ENCODE data around the gene ITPK1.

The ITPK1 gene

DNA sequence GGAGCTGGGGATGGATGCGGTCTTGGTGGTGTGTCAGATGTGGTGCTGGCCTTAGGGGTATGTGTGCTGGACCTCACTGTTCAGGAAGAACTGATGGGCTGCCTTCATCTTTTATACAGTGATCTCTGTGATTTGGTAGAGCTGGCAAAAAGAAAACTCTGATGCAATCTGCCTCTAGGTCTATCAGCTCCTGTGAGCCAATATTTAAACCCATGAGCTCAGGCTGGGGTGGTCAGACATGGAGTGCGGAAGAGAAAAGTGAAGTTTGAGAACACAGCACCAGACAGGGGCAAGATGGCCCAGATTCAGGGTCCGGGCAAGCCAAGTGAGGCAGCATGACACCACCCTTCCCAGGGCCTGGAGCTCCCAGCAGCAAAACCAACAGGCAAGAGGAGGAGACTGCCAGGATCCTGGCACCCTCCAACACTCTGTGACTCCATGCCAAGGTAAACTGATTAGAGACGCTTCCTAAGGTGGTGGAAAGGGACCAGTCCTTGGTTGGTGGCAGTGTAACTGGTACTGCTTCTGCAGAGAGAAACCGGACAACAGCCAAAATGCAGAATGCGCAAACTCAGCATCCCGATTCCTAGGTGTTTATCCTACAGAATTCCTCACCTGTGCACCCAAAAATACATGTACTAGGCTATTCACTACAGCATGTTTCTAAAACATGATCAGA lies 110.5 kb downstream of the ITPK1 start:
- no peak for DNase-seq

DNA sequence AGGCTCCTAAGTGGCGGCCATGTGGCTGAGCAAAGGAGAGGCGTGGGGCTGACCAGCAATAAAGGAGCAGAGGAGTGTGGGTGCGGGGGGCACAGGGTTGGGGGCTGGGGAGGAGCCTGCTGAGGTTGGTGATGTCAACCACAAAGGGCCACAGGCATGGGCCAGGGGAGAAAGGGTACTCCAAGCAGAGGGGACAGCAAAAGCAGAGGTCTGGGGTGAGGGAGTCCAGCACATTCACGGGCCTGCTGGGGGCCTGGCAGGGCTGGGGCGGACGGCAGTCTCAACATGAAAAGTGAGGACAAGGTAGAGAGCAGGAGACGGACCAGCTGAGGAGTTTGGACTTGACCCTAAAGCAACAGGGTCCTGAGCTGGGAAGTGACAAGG lies 111.0 kb downstream of the ITPK1 start:
- no peak for DNase-seq

DNA sequence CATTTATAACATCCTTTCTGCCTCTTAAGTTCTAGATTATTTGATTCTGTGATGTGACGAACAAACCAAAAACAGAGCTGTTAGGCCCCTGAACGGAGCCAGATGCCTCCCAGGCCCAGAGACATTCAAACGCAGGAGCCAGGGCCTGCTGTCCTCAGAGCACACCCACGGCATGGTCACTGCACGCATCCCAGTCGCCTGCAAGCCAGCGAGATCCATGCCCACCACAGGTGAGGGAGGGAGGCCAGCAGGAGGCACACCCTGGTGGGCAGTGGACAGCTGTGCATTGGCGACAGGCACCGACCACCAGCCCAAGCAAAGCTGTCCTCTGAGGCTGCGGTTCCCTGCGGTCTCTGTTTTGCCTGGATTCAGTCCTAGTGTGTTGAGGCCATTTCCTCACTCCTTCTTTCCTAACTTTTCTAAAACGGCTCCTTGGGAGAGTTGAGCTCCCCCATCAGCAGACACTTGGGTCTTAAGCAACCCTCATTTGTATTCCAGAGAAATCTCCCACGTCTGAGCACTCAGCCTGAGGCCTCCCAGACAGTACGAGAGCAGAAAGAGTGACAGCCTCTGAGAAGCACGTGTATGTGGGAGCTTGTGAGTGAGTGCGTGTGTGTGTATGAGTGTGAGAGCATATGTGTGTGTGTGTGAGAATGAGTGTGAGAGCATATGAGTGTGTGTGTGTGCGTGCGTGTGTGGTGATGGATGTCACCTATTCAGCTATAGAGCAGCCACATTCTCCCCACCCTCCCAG lies 111.6 kb downstream of the ITPK1 start:
- no peak for DNase-seq

DNA sequence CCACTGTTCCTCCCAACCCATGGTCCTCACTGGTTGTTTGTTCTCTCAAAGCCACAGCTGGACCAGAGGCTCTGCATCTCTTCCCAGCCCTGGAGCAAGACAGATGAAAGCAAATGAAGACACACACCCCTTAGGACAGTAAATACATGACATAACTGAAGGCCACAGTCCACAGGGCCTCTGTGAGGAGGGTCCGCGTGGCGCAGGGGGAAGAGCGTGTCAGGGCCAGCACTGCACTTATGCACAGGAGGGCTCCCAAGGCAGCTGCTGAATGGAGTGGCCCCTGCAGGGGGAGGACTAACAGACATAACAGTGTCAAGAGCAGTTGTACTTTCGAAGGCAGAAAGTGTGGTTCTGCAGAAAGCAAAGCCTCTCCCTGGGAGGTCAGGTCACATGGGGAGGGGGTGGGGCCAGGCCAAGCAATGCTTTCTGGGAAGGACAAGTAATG lies 112.8 kb downstream of the ITPK1 start:
- DNase-seq: no peak

DNA sequence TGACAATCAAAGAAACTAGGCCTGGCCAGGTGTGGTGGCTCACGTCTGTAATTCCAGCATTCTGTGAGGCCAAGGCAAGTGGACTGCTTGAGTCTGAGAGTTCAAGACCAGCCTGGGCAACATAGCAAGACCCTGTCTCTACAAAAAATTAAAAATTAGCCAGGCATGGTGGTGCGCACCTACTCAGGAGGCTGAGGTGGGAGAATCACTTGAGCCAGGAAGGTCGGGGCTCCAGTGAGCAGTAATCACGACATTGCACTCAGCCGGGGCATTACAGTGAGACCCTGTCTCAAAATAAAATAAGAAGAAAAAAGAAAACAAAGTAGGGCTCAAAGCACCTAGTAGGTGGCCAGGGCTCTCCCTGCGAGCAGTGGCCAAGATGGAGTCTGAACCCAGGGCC lies 113.7 kb downstream of the ITPK1 start:
- DNase-seq: no peak

DNA sequence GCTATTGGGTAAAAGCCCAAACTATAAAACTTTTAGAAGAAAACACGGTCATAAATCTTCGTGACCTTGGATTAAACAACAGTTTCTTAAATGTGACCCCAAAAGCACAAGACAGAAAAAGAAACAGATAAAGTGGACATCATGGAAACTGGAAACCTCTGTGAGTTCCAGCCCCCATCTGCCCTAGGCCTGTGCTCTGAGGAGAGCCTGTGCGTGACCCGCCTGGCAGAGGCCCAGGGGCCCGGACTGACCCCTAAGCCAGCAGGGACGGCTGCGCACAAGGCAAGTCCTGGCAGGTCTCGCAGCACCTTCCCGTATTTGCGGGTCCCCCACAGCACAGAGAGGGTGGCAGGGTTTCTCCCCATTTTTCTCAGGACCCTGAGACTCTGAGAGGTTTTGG lies 116.8 kb downstream of the ITPK1 start:
- DNase-seq: no peak

DNA sequence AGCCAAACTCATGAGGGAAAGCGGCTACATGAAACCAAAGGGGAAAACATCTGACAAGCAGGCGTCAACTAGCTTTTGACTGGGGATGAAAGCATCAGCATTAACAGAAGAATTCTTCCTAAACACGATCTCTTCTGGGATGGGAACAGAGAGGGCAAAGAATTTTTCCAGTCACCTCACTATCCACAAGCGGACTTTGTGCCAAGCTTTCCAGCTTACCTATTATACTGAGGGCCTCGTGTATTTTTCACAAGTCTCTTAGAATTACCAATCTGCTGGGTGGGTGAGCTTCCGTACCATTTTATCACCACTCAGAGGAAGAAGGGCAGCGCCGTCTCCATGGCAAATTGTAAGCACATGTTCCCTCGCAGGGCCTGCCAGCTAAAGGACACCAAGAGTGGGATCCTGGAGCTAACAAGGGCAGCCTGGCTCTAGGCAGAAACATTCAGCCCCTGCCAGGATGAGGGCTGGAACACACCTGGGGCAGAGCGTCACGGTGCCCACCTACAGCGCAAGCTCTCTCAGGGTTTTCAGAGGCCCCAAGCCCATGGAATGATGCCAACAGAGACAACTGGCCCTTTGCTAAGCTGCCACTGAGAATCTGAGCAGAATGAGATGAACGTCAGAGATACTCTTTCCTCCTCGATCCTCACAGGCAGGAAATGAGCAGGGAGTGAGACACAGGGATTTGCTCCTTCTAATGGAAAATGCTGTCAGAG lies 118.2 kb downstream of the ITPK1 start:
- DNase-seq: no peak

DNA sequence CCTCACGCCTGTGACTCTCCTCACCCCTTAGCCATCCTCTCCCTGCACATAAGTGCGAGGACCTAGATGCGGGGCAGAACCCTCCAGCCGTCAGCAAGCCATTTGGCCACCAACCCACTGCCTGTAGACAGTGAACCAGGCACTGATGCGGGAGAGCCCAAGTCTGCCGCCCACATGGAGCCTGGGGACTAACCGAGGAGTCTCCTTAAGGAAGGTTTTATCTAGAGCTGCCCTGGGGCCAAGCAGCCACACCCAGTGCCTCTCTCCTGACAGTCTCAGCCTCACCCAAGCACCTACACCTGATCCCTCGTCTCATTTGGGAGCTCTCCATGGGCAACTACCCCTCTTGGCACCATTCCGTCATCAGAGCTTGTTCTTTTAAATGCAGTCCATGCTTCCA lies 120.1 kb downstream of the ITPK1 start:
- DNase-seq: no peak

DNA sequence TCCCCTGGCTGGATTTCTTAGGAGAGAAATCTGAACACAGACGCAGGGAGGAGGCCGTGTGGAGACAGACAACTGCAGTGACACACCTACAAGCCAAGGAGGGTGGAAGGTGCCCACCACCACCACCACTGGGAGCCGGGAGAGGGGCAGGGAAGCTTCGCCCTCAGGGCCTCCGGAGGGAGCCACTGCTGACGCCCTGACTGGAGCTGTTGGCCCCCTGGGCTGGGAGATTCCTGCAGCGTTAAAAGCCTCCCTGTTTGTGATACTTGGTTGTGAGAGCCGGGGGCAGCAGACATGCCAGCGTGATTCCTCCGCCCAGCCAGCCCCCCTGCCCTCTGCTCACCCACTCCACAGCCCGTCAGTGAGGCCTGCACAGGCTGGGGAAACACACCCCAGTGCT lies 120.8 kb downstream of the ITPK1 start:
- no peak for DNase-seq

DNA sequence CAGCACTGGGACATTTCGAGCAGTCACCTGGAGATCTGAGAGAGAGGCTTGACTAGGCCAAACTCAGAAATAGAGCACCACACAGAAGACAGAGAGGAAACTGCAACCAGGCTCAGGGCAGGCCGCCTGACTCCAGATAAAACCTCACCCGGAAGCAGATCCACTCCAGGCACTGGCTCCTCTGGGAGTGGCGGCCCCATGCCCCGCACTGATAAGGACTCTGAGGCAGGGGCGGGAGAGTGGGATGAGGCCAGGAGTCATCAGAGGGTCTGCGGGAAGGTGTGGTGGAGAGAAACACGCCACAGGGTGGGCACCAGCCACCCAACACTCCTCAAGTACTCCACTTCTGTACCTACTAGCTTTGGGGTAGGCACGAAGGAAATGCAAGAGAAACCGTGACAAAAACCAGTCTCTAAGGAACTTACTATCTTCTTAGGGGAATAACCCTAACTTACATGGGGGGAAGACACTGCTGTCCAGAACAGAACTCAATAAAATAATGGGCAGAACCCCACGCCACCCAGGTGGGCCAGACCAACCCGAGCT lies 121.5 kb downstream of the ITPK1 start:
- DNase-seq: no peak

DNA sequence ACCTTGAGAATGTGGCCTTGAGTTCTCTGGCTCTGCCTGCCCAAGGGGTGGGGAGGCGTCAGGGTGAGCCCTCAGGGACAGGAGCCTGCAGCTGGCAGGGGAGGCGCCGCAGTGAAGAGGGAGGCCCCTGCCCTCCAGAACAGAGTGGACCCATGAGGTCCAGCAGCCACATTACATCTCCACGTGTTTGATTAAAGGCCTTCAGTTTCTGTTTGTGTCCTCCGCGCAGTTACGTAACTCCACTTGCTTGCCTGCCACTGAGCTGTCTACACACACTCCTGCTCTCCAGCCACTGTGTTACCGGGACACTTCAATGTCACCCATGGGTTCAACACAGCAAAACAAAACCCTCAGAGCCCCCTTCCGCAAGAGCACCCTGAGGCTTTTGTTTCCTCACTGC lies 122.4 kb downstream of the ITPK1 start:
- no peak for DNase-seq

DNA sequence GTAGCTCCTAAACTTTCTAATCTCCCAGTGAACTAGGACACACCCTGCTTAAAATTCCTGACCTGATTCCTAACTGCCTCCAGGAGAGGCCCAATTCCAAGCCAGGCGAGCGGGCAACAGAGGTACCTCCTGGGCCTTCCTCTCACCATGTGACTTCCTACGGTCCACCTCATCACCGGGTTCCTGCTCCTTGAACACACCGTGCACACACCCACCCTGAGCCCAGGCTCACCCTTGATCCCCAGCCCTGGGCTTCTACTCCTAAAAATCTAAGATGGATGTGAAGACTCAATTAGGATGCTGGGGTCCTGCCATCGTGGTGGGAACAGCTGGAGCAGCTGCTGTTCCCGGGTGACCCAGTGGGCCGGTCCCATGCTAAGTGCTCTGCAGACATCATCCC lies 124.2 kb downstream of the ITPK1 start:
- DNase-seq: no peak

DNA sequence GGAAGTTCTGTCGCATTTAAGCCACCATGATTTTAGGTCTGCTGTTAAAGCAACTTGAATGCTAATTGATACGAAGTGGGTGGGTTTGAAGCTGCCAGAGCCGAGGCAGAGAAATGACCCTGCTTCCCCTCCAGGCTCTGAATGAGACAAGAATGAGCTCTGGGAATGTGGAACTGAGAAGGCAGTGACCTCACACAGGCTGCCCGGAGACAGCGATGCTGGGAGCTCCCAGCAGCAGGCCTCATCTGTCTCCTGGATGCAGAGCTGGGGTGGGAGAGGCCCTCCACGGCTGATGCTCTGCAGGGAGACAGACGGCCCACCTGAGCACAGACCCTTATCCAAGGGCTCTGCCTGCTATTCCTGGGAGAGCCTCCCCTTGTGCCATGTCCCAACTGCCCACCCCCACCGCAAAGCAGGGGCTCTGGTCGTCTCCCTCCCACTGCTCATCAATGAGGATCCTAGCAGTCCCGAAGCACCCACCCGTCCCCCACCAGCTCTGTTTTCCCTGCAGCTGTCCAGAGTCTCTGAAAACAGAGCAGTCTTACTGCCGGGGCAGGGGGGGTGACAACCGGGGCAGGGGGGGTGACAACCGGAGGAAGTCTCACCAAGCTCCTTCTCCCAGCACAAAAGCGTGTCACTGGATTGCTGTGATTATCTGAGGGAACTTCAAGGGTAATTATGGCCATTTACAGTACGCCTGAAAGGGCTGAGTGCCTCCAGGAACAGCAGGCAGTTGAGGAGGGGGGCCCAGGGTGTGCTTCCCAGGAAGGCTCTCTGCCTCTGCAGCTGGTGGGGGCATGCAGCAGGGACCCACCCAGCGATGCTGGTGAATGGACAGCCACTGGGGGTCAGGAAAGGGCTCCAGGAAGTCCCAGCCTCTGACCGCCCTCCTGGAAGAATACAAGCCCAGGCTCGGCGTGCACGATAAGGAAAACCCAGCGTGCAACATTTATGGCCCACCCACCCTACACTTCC lies 125.0 kb downstream of the ITPK1 start:
- no peak for DNase-seq

DNA sequence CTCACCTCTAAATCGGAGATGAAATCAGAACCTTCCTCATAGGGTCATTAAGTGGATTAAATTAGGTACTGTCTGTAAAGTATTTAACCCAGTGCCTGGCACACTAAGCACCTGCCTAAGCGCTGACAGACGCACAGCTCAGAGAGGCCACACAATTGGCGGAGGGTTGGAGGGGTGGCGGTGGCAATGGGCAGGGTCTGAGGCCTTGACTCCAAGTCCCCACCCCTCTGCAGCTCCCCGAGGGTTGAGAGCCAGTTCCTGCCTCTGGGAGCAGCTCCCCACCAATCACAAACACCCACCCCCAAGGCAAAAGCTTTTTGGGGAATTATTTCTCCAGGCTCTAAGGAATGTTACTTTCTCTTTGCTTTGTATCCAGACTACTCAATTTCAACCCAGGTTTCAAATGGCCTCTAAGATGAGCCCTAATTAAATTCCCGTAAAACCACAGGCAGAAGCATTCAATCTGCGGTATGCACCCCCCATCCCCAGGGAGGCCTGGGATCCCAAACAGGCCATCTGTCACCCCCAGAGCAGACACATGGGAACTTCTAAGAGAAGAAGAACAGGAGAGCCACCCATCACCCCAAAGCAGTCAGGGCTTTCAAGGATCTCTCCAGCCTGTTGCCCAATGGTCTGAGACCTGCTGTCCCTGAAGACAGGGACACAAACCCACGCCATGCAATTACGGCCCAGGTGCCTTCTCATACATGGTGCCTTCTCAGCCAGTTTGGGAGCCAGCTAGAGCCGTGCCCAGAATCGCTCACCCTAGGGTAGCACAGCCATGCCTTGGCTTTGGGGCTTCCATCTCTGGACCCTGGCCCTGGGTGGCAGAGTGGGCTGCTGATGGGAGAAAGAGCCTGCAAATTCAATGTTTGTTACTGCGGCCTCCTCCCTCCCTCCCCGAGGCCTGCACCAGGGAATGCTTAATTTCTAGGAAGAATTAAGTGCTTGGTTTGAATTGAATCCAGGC lies 126.7 kb downstream of the ITPK1 start:
- no peak for DNase-seq

DNA sequence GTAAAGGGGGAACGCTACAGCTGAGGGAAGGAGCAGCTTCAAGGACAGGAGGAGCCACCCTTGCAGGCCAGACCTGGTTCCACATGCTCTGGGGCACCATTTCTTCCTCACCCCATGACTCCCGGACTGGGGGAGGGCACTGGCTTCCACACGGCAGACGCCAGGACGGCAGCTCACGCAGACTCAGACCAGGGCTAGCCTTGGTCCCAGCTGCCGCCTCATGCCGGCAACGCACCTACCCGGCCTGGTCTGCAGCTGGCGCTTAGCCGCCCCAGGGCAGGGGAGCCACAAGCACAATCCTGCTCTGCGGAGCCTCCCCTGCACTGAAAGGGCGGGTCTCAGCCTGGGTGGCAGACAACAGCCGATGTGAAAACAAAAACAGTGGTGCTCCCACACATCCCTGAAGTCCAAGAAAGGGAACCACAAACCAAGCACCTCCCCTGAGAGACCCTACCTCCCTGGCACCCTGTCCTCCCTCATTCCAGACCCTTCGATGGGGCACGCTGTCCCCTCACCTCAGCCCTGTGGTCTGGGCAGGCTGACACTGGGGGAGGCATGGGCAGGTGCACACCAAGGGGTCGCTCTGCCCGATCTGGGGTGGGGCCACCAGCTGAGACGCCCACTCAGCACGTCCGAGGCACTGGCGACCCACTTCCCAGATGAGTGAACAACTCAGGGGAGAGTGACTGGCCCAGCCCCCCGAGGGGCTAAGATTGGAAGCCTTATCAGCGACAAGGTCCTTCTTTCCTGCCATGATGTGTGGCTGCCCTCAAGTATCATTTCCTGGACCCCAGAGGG lies 127.8 kb downstream of the ITPK1 start:
- DNase-seq: no peak

DNA sequence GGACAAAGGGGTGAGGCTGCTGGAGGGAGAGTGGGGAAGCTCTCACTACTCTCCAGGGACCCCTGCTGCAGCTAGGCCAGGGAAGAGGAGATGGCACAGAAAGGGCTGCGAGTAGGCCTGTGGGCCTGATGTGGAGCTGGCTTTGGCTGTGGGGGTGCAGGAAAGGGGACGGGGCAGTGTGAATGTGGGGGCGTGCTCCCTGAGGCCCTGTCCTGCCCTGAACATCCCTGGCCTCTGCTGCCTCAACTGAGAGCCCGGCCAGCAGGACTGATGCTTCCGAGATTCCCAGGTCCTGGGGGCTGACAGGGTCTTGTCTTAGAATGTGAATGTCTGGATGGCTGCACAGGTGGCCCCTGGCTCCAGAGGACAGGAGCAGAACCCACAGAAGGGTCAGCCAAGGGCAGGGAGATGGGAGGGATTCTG lies 128.6 kb downstream of the ITPK1 start:
- no peak for DNase-seq

DNA sequence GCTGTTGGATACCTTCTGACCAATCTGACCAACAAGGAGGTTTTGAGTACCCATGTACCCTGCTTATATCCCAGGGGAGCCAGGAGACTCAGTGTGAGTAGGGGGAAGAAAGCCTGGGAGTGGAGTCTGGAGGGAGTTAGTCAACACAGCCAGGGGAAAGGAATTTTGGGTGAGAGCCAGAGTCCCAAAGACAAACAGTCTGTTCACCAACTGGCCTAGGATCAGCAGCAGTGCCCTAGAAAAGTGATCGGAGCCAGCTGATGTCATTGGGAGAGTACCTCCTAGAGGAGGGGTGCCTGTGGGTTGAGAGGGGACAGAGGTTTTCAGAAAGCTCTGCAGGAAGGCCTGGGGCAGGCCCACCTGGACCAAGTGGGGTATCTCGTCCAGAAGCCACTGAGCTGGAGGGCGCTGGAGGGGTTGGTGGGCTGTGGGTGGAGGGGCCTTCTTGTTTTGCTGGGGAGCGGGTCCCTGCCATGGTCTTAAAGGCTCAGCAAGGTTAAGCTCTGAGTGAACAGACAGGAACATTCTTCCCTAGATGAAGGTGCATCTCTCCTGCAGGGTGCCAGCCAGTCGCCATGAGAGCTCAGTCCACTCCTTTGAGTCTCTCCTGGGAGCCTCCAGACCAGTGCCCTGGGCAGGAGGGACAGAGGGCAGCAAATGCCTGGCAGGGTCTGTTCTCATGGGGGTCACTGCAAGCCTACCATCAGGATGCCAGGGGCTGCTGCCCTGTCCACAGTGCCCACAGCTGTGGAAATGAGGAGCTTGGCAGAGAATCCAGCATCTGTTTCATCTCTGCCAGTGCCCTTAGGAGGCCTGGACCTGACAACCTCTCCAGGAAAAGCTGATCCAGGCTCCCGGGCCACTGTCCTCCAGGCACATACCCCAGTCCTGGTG lies 129.2 kb downstream of the ITPK1 start:
- DNase-seq: no peak

DNA sequence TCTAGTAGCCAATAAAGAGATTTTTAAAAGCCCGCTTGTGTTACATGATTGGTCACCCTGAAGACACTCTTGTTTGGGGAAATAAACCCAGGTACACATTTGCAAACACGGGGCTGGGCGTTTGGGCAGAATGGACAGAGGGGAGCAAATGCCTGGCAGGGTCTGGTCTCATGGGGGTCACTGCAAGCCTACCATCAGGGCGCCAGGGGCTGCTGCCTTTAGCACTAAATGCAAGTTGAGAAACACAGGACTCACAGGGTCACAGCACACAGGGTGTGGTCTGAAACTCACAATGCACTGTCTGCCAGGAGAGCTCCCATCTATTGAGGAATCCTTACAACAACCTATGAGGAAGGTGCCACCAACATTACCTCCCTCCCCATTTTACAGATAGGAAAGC lies 130.2 kb downstream of the ITPK1 start:
- DNase-seq: no peak

DNA sequence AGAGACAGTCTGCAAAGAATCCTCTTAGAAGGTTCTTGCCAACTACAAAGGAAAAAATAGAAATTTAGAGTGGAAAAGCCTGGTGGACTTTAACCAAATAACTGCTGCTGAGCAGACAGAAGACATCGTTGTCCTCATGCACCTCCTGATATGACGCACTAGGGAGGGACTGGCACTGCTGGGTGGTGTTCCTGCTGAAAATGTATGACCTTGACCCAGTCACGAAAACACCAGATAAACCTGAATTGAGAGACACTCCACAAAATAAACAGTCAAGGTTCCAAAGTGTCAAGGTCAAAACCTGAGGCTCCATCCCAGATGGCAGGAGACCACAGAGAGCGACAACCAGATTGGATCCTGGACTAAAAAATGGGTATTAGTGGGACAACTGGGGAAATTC lies 130.8 kb downstream of the ITPK1 start:
- no peak for DNase-seq
